ENCODE measurements around the gene HSD11B2.

DNA sequence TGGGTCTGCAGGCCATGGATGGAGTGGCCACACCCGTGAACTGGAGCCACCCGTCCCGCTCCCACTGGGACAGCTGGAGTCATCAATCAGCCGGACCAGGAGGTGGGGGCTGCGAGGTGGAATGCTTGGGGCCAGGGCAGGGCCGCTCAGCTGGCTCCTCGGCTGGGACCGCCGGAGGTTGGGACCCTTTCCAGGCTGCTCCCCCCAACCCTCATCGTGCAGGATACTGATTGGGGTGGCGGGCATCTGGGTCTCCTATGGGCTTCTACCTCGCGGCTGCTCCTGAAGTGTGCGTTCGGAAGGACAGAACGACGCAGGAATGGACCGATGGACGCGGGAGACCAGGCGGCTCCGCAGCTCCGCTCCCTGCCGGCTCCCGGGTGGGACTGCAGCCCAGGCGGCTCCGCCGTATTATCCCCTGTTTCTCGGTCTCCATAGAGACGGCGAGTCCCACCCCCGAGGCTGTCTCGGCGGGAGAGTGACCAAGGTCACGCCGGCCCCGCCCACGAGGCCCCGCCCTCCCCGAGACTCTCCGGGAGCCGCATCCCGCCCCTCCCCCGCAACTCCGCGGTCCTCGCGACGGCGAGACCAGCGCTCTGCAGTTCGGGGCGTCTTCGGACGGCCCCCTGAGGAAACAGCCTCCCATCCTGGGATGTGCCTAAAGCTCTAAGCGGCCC, 37.7 kb upstream of the HSD11B2 start, which contains the start of gene TPPP3:
- TF ChIP-seq PAX5 (IDR thresholded peaks at IDR 0.05; ENCODE audit: insufficient read depth, low read length, severe bottlenecking) (no peak), POLR2A (IDR thresholded peaks at IDR 0.05; ENCODE audit: low read depth, low read length) (no peak), TAF1 (IDR thresholded peaks at IDR 0.05; ENCODE audit: low read depth, low read length) (no peak), POLR2AphosphoS5 (IDR thresholded peaks at IDR 0.05; ENCODE audit: low read depth, low read length) (no peak), SPI1 (IDR thresholded peaks at IDR 0.05; ENCODE audit: low read depth, low read length) (no peak)
